HG02759 (cell line): ENCODE measurements around the gene CCDC112.
"Not testable (repeated sequence)": the region's sequence is repeated elsewhere in the genome, so short reads cannot be mapped to it uniquely, and the experiment has no call there.

Experiments used
- ATAC-seq: cut with Tn5 transposase; IDR thresholded peaks from one replicate; pipeline ENCODE4 v1.9.1; 2021; ENCODE audit warnings: mild to moderate bottlenecking, moderate library complexity; ENCODE audit not compliant: unreplicated experiment

Gene CCDC112, protein sequence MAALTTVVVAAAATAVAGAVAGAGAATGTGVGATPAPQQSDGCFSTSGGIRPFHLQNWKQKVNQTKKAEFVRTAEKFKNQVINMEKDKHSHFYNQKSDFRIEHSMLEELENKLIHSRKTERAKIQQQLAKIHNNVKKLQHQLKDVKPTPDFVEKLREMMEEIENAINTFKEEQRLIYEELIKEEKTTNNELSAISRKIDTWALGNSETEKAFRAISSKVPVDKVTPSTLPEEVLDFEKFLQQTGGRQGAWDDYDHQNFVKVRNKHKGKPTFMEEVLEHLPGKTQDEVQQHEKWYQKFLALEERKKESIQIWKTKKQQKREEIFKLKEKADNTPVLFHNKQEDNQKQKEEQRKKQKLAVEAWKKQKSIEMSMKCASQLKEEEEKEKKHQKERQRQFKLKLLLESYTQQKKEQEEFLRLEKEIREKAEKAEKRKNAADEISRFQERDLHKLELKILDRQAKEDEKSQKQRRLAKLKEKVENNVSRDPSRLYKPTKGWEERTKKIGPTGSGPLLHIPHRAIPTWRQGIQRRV

GRCh38 chr5:115296124-115297022 is at the start of gene CCDC112:
CCDC112 (minus strand) TSS chr5:115296654; CDS start chr5:115296543, 111 bp downstream.
- peak; percentile 89 for ATAC-seq

DNA sequence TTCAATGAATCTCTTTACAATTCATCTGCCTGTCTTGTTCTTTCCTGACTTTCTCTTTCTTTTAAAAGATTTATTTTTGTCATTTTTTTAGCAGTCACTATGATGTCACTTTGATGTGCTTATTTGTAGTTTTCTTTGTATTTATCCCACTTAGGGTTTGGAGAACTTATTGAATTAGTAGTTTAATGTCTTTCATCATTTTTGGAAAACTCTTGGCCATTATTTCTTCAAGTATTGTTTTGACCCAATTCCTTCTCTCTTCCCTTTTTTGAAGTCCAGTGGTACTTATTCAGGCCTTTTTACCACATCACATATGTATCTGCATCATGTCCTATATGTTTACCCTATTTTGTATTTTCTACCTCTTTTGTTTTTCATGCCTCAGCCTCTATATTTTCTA is 48.9 kb upstream of the CCDC112 start:
- ATAC-seq: no peak

- ATAC-seq: no peak
These were observed 47.4 kb upstream of the CCDC112 start for GRCh38 chr5:115343855-115344254.

DNA sequence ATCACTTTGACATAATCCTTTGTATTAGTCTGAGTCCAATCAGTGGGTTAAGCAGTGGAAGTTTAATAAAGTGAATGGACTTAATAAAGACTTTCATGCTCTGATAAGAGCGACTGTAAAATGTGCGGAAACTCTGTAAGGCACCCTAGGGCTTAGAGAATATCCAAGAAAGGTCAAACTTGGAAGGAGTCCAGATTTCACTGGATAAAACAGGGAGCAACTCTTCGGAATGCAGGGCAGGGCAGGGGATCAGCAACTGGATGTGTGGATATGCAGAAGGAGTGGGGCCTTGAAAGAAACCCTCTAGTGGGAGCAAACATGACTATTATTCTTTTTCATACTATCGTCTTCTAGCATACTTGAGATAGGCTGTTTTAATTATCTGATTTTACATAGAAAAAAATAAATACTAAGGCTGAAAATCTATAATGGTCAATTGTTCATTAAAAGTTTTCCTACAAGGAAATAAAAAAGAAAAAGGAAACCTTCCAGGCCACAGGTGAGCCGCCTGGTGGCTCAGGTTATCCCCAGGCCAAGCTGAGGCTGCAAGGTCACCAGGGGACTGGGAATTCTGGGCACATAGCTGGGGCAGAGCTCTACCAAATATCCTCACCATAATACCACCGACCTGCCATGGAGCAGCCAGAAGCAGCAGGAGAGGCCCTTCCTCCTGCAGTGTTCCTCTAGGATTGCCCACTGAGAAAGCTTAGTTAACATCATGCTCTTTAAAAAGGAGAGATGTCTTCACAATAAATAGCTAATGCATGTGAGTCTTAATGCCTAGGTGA is 46.3 kb upstream of the CCDC112 start:
- ATAC-seq: no peak

GRCh38 chr5:115341745-115342144 is 45.3 kb upstream of the CCDC112 start:
- ATAC-seq: no peak

- no peak for ATAC-seq
These were observed 42.4 kb upstream of the CCDC112 start for GRCh38 chr5:115338851-115339250.

DNA sequence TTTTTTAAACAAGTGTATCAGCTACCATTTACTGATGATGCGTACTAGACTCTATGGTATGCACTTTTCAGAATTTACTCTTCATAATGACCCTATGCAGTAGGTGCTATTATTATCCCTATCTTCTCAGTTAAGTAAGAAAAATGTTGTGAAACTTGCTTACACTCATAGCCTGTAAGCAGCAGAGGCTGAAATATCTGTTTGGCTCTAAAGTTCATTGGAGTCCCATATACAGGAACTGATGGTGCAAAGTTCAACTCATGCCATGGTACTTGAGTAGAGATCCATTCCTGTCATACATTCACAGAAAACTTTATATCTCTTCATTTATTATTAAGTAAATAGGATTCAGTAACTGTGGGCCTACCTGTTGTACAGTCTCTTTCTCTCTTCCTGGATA is 41.4 kb upstream of the CCDC112 start:
- ATAC-seq: no peak

GRCh38 chr5:115336964-115337363 is 40.5 kb upstream of the CCDC112 start:
- no peak for ATAC-seq

DNA sequence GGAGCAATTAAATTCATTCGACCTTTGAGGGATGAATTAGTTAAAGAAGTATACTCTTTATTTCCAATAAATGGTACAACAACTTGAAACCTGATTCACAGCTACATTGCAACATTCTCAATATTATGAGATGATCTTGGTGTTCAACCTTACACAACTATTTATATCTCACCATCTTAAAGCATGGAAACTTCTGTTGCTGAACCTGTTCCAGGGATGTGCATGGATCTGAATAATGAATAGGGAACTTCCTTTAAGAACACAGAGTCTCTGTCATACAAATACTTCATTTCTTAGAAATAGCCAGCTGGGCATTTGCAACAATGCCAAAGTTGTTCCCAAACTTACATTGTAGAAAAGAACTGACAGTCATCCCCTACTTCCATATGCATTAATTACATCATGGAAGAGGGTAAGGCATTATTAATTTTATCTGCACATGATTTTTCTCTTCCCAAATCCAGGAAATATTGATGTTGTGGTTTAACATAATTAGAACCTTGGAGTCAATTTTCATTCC is 39.8 kb upstream of the CCDC112 start:
- no peak for ATAC-seq

DNA sequence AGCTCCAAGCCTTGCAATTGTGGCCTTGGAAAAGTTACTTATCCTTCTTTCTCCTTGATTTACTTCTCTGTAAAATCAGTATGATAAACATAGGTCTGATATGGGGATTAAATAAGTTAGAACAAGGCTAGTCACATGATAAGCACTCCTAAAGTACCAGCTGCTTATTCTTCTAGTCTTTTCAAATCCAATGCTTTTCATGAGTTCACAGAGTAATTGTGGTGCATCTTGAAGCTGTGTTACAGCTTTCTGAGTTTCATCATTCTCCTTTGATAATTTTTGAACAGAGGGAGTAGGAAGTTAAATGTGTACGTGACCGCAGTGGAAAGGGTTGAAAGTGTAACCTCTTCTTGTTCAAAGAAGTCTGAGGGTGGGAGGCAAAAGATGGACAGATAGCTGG is 38.8 kb upstream of the CCDC112 start:
- ATAC-seq: no peak

GRCh38 chr5:115333164-115333563 is 36.7 kb upstream of the CCDC112 start:
- ATAC-seq: no peak

GRCh38 chr5:115330830-115331229 is 34.4 kb upstream of the CCDC112 start:
- no peak for ATAC-seq

DNA sequence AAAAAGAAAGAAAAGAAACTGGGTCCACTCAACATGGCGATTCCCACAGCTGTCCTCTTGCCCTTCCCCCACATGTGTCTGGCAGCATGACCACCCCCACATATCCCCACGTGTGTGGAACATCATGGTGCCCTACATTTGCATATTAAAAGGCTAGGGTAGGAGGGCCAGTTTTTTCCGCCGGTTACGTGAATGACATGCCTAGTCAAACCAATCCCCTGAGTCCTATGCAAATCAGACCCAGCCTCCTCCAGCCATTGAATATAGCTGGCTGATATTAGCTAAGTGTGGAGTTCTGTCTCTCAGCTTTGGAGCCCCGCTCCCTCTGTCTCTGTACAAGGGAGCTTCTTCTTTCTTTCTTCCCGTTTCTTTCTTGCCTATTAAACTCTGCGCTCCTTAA is 33.0 kb upstream of the CCDC112 start:
- no peak for ATAC-seq

- ATAC-seq: not testable (repeated sequence)
These were observed 32.3 kb upstream of the CCDC112 start for GRCh38 chr5:115328617-115329274.

DNA sequence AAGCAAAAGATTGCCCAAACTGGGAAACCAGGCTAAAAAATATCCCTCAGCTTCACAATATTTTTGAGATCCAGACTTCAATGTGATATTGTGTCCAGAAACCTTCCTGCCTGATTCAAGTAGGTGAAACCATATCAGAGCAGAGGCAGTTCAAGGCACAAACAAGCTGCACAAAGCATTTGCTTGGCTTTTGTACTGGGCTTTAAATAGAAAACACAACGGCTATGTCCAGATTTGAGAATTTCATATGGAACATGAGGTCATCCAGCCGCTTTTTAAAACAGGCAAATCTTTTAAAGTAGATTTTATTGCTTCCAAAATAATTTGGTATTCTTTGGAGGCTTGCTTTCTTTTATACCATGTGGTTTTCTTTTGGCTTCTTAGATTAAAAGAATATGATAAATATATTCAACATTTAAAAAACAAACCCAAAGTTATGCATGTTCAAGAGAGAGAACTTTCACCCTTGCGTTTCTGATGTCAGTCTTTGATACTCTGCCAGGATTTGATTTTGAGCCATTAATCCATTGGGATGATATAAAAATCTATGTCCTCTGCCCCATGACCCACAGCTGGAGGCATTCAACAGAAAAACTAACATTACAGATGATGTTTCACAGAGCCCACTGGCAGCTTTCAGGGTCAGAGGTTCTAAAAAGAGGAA is 29.0 kb upstream of the CCDC112 start:
- no peak for ATAC-seq

DNA sequence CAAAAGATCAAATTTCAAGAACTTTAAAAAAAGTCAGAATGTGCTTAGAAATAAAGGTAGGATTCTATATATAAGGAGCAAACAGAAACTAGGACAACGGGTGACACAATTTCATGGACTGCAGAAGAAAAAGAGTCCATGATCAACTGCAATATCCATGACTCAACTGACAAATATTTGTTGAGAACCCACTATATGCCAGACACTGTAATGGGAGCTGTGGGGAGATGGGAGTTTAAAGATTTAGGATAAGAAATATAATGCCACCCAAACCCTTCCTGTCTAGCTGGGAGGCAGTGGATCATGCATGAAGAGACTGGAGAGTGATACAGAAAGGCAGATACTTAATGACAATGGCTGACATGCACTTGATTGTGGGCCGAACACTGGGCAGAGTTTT is 27.6 kb upstream of the CCDC112 start:
- no peak for ATAC-seq

DNA sequence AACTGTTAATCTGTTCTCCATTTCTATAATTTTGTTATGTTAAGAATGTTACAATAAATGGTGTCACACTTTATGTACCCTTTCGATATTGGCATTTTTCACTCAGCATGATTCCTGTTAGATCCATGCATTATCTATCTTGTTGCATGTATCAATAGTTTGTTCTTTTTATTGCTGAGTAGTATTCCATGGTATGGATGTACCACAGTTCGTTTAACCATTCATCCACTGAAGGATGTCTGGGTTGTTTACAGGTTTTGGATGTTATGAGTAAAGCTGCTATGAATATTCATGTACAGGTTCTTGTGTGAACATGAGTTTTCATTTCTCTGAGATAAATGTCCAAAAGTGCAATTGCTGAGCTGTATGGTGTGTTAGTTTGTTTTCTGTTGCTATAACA is 26.3 kb upstream of the CCDC112 start:
- ATAC-seq: no peak

- no peak for ATAC-seq
These were observed 24.9 kb upstream of the CCDC112 start for GRCh38 chr5:115321309-115321708.

DNA sequence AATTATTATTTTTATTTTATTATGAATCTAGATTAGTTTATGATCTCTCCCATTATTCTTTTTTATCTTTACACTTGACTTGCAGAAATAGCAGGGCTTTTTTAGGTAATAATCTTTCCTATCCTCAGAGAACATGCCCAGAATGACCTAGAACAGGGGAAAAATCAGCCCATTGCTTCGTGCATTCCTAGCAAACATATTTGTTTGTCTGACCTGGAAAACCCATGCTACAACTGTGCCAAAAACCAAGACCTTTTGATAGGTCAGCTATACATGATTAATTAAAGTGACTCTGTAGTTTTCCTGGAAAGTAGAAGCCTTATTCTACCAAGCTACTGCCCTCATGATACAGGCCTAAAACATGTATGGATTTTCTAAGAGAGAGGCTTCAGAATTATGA is 24.1 kb upstream of the CCDC112 start:
- no peak for ATAC-seq

- ATAC-seq: no peak
These were observed 23.6 kb upstream of the CCDC112 start for GRCh38 chr5:115320006-115320405.
